ENCODE measurements around the gene MEF2C.
"Not testable (repeated sequence)": the region's sequence is repeated elsewhere in the genome, so short reads cannot be mapped to it uniquely, and the experiment has no call there.

Gene MEF2C

DNA sequence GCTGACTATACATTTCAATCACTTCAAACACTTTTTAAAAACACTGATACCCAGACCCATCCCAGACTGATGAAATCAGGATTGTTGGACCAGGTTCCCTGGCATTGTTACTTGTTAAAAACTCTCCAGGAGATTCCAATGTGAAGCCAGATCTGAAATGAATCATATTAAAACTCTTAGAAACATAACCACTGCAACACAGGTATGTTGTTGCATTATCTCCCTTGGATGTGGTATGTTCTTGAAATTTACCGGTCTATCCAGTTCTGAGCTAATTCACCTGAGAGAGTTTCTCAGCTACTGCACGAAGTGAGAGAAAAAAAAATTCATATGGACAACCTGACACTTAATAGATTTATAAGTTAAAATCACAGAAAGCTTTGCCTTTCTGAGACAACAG, 21.8 kb downstream of the MEF2C start:
- no peaks in the 10 kb centered on the region for H3K4me1 ChIP-seq (ENCODE audit: insufficient read depth, low read length, severe bottlenecking)
- H3K9me3 ChIP-seq (ENCODE audit: low read length) = peaks cover 9% of the 10 kb centered on the region; the same call in 1 of the 2 replicates
- no peaks in the 10 kb centered on the region for H3K9me2 ChIP-seq (ENCODE audit: low read depth, low read length)
- H3K9ac ChIP-seq (ENCODE audit: low read length) = no peak overlapping the region
- H3K27me3 ChIP-seq (ENCODE audit: insufficient read depth, low read length) = no peaks in the 10 kb centered on the region
- H4K20me1 ChIP-seq (ENCODE audit: insufficient read depth, low read length) = no peaks in the 10 kb centered on the region
- TF ChIP-seq, protein P1, sequence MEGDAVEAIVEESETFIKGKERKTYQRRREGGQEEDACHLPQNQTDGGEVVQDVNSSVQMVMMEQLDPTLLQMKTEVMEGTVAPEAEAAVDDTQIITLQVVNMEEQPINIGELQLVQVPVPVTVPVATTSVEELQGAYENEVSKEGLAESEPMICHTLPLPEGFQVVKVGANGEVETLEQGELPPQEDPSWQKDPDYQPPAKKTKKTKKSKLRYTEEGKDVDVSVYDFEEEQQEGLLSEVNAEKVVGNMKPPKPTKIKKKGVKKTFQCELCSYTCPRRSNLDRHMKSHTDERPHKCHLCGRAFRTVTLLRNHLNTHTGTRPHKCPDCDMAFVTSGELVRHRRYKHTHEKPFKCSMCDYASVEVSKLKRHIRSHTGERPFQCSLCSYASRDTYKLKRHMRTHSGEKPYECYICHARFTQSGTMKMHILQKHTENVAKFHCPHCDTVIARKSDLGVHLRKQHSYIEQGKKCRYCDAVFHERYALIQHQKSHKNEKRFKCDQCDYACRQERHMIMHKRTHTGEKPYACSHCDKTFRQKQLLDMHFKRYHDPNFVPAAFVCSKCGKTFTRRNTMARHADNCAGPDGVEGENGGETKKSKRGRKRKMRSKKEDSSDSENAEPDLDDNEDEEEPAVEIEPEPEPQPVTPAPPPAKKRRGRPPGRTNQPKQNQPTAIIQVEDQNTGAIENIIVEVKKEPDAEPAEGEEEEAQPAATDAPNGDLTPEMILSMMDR (IDR thresholded peaks at IDR 0.05; ENCODE audit: low read length) = no peak
- no peak for TF ChIP-seq EZH2 (IDR thresholded peaks at IDR 0.05; ENCODE audit: borderline replicate concordance, low read length)
- H3K4me3 ChIP-seq (ENCODE audit: low read depth, low read length, poor library complexity, severe bottlenecking) = no peak overlapping the region
- peaks cover 88% of the 10 kb centered on the region for H3K36me3 ChIP-seq (ENCODE audit: insufficient read depth, low read length)
- H2AFZ ChIP-seq (ENCODE audit: low read length) = no peak overlapping the region
- H3F3A ChIP-seq (ENCODE audit: insufficient read depth, low read length) = no peaks in the 10 kb centered on the region
- peaks cover 10% of the 10 kb centered on the region; the same call in 1 of the 2 replicates for H3K79me2 ChIP-seq (ENCODE audit: insufficient read depth, low read length)
- no peak overlapping the region for H3K27ac ChIP-seq (ENCODE audit: low read depth, low read length, poor library complexity, severe bottlenecking)
- H3K4me2 ChIP-seq (ENCODE audit: low read length) = no peak overlapping the region

DNA sequence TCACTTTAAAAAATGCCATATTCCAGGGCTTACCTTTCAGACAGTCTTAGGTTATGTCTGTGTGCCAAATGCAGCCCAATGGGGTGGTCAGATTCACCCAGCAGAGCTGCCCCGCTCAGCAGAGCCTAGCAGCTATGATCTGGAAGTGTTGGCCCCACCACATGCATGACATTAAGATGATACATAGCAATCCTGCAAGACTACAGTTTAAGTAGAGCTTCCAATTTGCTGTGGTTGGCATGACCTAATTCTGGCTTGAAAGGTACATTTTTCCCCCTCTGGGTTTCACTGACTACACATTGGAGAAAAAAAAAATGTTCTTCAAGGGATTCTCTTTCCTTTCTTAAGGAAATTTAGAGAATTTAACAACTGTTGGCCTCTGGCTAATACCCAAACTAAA, 22.5 kb downstream of the MEF2C start:
- Histone ChIP-seq H3K27me3 (ENCODE audit: insufficient read depth, low read length) (no peaks in the 10 kb centered on the region), H3K9ac (ENCODE audit: low read length) (no peak overlapping the region), H3K4me2 (ENCODE audit: low read length) (no peak overlapping the region), H2AFZ (ENCODE audit: low read length) (no peak overlapping the region), H3K79me2 (ENCODE audit: insufficient read depth, low read length) (0 out of 2 replicates have a peak, but pooled peaks cover 6% of the 10 kb centered on the region), H3K9me2 (ENCODE audit: low read depth, low read length) (no peaks in the 10 kb centered on the region), H3K27ac (ENCODE audit: low read depth, low read length, poor library complexity, severe bottlenecking) (no peak overlapping the region), H3K9me3 (ENCODE audit: low read length) (peaks cover 9% of the 10 kb centered on the region; the same call in 1 of the 2 replicates), H3K36me3 (ENCODE audit: insufficient read depth, low read length) (peaks cover 85% of the 10 kb centered on the region), H4K20me1 (ENCODE audit: insufficient read depth, low read length) (no peaks in the 10 kb centered on the region), H3F3A (ENCODE audit: insufficient read depth, low read length) (no peaks in the 10 kb centered on the region), H3K4me1 (ENCODE audit: insufficient read depth, low read length, severe bottlenecking) (no peaks in the 10 kb centered on the region), H3K4me3 (ENCODE audit: low read depth, low read length, poor library complexity, severe bottlenecking) (no peak overlapping the region)
- TF ChIP-seq EZH2 (IDR thresholded peaks at IDR 0.05; ENCODE audit: borderline replicate concordance, low read length) = no peak
- TF ChIP-seq, protein P1 (IDR thresholded peaks at IDR 0.05; ENCODE audit: low read length) = no peak

- H3K9me3 ChIP-seq (ENCODE audit: low read length) = peaks cover 9% of the 10 kb centered on the region; the same call in 1 of the 2 replicates
- H3K9ac ChIP-seq (ENCODE audit: low read length) = no peak overlapping the region
- H3K79me2 ChIP-seq (ENCODE audit: insufficient read depth, low read length) = 0 out of 2 replicates have a peak, but pooled peaks cover 4% of the 10 kb centered on the region
- TF ChIP-seq, protein P1 (IDR thresholded peaks at IDR 0.05; ENCODE audit: low read length) = no peak
- no peak for TF ChIP-seq EZH2 (IDR thresholded peaks at IDR 0.05; ENCODE audit: borderline replicate concordance, low read length)
- H3K4me2 ChIP-seq (ENCODE audit: low read length) = no peak overlapping the region
- no peaks in the 10 kb centered on the region for H3K4me1 ChIP-seq (ENCODE audit: insufficient read depth, low read length, severe bottlenecking)
- H3K27ac ChIP-seq (ENCODE audit: low read depth, low read length, poor library complexity, severe bottlenecking) = no peak overlapping the region
- no peaks in the 10 kb centered on the region for H3K27me3 ChIP-seq (ENCODE audit: insufficient read depth, low read length)
- H2AFZ ChIP-seq (ENCODE audit: low read length) = no peak overlapping the region
- no peaks in the 10 kb centered on the region for H3K9me2 ChIP-seq (ENCODE audit: low read depth, low read length)
- H3K4me3 ChIP-seq (ENCODE audit: low read depth, low read length, poor library complexity, severe bottlenecking) = no peak overlapping the region
- no peaks in the 10 kb centered on the region for H4K20me1 ChIP-seq (ENCODE audit: insufficient read depth, low read length)
- peaks cover 77% of the 10 kb centered on the region for H3K36me3 ChIP-seq (ENCODE audit: insufficient read depth, low read length)
- H3F3A ChIP-seq (ENCODE audit: insufficient read depth, low read length) = no peaks in the 10 kb centered on the region
These were observed 24.6 kb downstream of the MEF2C start for GRCh38 chr5:88858392-88858791.

DNA sequence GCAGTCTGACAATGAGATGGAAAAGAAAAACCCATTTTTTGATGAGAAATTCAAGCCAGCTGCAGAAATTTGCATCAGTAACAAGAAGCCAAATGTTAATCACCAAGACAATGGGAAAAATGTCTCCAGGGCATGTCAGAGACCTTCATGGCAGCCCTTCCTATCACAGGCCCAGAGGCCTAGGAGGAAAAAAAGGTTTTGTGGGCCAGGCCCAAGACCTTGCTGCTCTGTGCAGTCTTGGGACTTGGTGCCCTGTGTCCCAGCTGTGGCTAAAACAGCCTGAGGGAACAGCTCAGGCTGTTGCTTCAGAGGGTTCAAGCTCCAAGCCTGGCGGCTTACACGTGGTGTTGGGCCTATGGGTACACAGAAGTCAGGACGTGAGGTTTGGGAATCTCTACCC, 26.6 kb downstream of the MEF2C start:
- not testable (repeated sequence) for H3K9me3 ChIP-seq (ENCODE audit: low read length); H3K27me3 ChIP-seq (ENCODE audit: insufficient read depth, low read length); H3K79me2 ChIP-seq (ENCODE audit: insufficient read depth, low read length); H3K9ac ChIP-seq (ENCODE audit: low read length); H3F3A ChIP-seq (ENCODE audit: insufficient read depth, low read length); H2AFZ ChIP-seq (ENCODE audit: low read length); H3K9me2 ChIP-seq (ENCODE audit: low read depth, low read length); H3K4me3 ChIP-seq (ENCODE audit: low read depth, low read length, poor library complexity, severe bottlenecking); H3K4me2 ChIP-seq (ENCODE audit: low read length); H4K20me1 ChIP-seq (ENCODE audit: insufficient read depth, low read length); H3K4me1 ChIP-seq (ENCODE audit: insufficient read depth, low read length, severe bottlenecking); H3K27ac ChIP-seq (ENCODE audit: low read depth, low read length, poor library complexity, severe bottlenecking)
- peaks cover 63% of the 10 kb centered on the region for H3K36me3 ChIP-seq (ENCODE audit: insufficient read depth, low read length)
